ENCODE results near the gene RNU4-1.
A peak's percentile ranks its signal among the peaks of the same experiment; 100 is the strongest.
"Not testable (repeated sequence)": the region's sequence is repeated elsewhere in the genome, so short reads cannot be mapped to it uniquely, and the experiment has no call there.

Gene RNU4-1

GRCh38 chr12:120247621-120248030 lies 45.4 kb downstream of the RNU4-1 start:
- TF ChIP-seq CTCF (IDR thresholded peaks at IDR 0.05; ENCODE audit: poor library complexity, severe bottlenecking), result no peak
- Histone ChIP-seq H3K4me3 (ENCODE audit: severe bottlenecking) (no peak overlapping the region), H3K27ac (ENCODE audit: poor library complexity, severe bottlenecking) (peak overlapping the region; percentile 100), H3K27me3 (ENCODE audit: insufficient read depth, poor library complexity, severe bottlenecking) (no peaks in the 10 kb centered on the region), H3K4me1 (ENCODE audit: insufficient read depth, poor library complexity, severe bottlenecking) (peaks cover 82% of the 10 kb centered on the region), H3K9me3 (ENCODE audit: severe bottlenecking) (no peaks in the 10 kb centered on the region), H3K36me3 (ENCODE audit: low read depth) (peaks cover 64% of the 10 kb centered on the region)
- ATAC-seq (ENCODE audit: low read depth), result peak; percentile 56
- DNase-seq (ENCODE audit: low spot score), result no peak

- Histone ChIP-seq H3K9me3 (ENCODE audit: severe bottlenecking) (no peaks in the 10 kb centered on the region), H3K27me3 (ENCODE audit: insufficient read depth, poor library complexity, severe bottlenecking) (no peaks in the 10 kb centered on the region), H3K27ac (ENCODE audit: poor library complexity, severe bottlenecking) (peak overlapping the region; percentile 100), H3K4me3 (ENCODE audit: severe bottlenecking) (no peak overlapping the region), H3K36me3 (ENCODE audit: low read depth) (peaks cover 62% of the 10 kb centered on the region), H3K4me1 (ENCODE audit: insufficient read depth, poor library complexity, severe bottlenecking) (peaks cover 82% of the 10 kb centered on the region)
- no peak for TF ChIP-seq CTCF (IDR thresholded peaks at IDR 0.05; ENCODE audit: poor library complexity, severe bottlenecking)
- ATAC-seq (ENCODE audit: low read depth), result no peak
- no peak for DNase-seq (ENCODE audit: low spot score)
These were observed 45.9 kb downstream of the RNU4-1 start for GRCh38 chr12:120247183-120247582.

GRCh38 chr12:120246705-120247104 lies 46.3 kb downstream of the RNU4-1 start:
- not testable (repeated sequence) for ATAC-seq (ENCODE audit: low read depth); H3K27me3 ChIP-seq (ENCODE audit: insufficient read depth, poor library complexity, severe bottlenecking); H3K9me3 ChIP-seq (ENCODE audit: severe bottlenecking); H3K4me3 ChIP-seq (ENCODE audit: severe bottlenecking); DNase-seq (ENCODE audit: low spot score)
- Histone ChIP-seq H3K36me3 (ENCODE audit: low read depth) (peaks cover 61% of the 10 kb centered on the region), H3K27ac (ENCODE audit: poor library complexity, severe bottlenecking) (peak overlapping the region; percentile 100), H3K4me1 (ENCODE audit: insufficient read depth, poor library complexity, severe bottlenecking) (peaks cover 84% of the 10 kb centered on the region)
